ENCODE results near the gene ERC2.

DNA sequence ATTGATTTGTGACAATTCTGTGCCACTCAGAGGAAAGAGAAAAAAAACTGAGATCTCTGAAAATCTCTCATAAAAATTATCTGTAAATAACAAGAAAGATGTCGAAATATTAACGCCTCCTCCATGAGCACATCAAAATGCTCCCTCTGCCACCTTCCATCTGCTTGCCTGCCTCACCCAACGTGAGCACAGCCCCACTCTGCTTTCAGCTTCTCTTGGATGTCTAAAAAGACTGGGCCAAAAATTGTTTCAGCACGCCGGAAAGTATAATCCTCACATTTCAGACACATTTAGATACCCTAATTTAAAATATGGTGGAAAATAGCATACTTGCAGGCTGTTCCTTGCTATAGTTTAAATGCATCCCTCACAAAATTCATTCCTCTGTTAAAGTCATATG, 57.1 kb downstream of the ERC2 start:
- TF ChIP-seq, protein P1, sequence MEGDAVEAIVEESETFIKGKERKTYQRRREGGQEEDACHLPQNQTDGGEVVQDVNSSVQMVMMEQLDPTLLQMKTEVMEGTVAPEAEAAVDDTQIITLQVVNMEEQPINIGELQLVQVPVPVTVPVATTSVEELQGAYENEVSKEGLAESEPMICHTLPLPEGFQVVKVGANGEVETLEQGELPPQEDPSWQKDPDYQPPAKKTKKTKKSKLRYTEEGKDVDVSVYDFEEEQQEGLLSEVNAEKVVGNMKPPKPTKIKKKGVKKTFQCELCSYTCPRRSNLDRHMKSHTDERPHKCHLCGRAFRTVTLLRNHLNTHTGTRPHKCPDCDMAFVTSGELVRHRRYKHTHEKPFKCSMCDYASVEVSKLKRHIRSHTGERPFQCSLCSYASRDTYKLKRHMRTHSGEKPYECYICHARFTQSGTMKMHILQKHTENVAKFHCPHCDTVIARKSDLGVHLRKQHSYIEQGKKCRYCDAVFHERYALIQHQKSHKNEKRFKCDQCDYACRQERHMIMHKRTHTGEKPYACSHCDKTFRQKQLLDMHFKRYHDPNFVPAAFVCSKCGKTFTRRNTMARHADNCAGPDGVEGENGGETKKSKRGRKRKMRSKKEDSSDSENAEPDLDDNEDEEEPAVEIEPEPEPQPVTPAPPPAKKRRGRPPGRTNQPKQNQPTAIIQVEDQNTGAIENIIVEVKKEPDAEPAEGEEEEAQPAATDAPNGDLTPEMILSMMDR (conservative IDR thresholded peaks at IDR 0.05; ENCODE audit: low read length) = no peak
- no peak for TF ChIP-seq EZH2phosphoT487 (IDR thresholded peaks at IDR 0.05; ENCODE audit: borderline replicate concordance, low read depth, low read length)

All from OCI-LY7 (cell line).